HFF-Myc (cell line): ENCODE results near the gene LBHD1.
A peak's percentile ranks its signal among the peaks of the same experiment; 100 is the strongest.

Source experiments
- DNase-seq: peaks from one replicate; pipeline ENCODE4 v3.0.0-alpha.2; 2011; ENCODE audit warnings: low read depth; ENCODE audit errors: extremely low read depth
- H3K4me3 ChIP-seq: replicated peaks from 2 replicates; pipeline ENCODE4 v1.5.1; 2011; ENCODE audit warnings: low read depth, mild to moderate bottlenecking, control low read depth, low read length
- CTCF ChIP-seq: IDR thresholded peaks from 2 replicates; pipeline ENCODE4 v1.5.1; 2012; ENCODE audit warnings: mild to moderate bottlenecking, low read depth, low read length, control low read depth; ENCODE audit errors: missing control alignments

LBHD1 gene

GRCh38 chr11:62671608-62672389 is at the start of gene LBHD1, which contains the start of gene UQCC3:
TSS of gene LBHD1 (minus strand) at chr11:62672267. CDS start at chr11:62670031, 2,236 bp downstream.
TSS of gene UQCC3 (plus strand) at chr11:62671673. CDS start at chr11:62671746, 73 bp downstream.
- no peak for TF ChIP-seq CTCF
- DNase-seq = peak; percentile 81

GRCh38 chr11:62719302-62719978 is 47.4 kb upstream of the LBHD1 start:
- DNase-seq = no peak
- no peak overlapping the region for H3K4me3 ChIP-seq
- no peak for TF ChIP-seq CTCF

More at GRCh38 chr11:62671608-62672389, at the start of gene LBHD1, which contains the start of gene UQCC3:
- peak within 1 kb of the TSS; percentile 78 for H3K4me3 ChIP-seq

- H3K4me3 ChIP-seq = no peak overlapping the region
- DNase-seq = no peak
- no peak for TF ChIP-seq CTCF
These were observed 44.7 kb upstream of the LBHD1 start for GRCh38 chr11:62716816-62717215.

DNA sequence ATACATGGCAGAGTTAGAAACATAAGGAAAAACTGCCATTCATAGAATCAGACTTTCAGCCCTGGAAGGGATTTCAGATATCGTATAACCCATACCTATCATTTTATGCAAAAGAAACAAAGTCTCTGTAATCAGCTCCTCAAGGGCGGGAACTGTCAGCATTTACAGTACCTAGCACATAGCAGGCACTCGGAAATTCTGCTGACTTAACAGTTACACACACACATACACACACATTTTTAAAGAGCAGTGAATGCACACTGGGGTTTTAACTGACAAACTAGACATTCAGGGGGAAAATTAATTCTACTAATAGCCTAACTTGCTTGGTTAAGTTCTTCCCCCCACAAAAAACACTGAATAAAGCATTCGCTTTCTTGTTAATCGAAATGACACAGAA is 44.1 kb upstream of the LBHD1 start:
- H3K4me3 ChIP-seq = no peak overlapping the region
- TF ChIP-seq CTCF = no peak
- DNase-seq = no peak

DNA sequence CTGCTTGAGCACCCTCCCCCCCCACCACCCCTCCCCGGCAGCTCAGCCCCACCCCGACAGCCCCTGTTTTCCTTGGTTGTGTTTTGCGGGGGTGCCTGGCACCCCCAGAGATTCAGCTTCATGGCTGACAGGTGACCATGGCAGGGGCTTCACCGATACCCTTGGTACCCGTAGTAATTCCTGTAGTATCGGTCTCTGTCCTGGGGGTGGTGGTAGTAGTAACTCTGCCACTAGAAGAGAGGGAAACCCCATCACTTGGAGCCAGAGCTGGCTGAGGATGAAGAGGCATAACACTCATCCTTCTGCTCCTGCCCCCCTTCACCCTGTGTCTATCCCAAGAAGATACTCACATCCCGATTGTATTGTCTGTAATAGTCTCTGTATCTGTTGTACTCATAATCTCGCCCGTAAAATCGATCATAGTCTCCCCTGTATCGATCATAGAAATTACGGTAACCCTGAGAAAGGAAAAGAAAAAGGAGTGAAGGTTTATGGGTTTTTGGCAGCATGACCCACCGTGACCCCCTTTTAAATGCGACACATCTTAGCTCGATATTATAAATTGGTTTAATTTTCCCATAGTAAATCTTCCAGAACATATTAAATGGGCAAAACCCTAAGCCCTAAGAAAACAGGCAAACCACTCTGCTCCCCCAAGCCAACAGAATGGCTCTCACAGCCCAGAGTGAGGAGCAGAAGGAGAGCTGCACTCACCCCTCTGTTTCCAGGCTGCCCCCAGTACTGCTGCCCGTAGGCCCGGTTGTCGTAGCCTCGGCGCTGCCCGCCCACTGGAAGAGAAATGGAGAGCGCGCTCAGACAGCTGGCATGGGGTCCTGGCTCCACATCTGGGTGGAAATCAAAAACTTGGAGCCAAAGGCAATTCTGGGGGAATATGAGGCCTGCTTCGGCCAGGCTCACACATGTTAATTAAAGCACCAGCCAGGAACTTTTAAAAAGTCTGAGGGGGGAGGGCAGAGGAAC is 43.4 kb upstream of the LBHD1 start:
- no peak for DNase-seq
- TF ChIP-seq CTCF = no peak
- H3K4me3 ChIP-seq = no peak overlapping the region

- TF ChIP-seq CTCF = no peak
- DNase-seq = no peak
- H3K4me3 ChIP-seq = no peak overlapping the region
These were observed 41.3 kb upstream of the LBHD1 start for GRCh38 chr11:62713343-62713742.
